HepG2 (cell line): ENCODE data around the gene ZNF223. TPM values are rescaled to one million over a fixed set of nuclear protein-coding genes. Genes with fewer than 3 reads are reported as not detected.
A peak's percentile ranks its signal among the peaks of the same experiment; 100 is the strongest.

ENCODE experiments used
- AGO1 ChIP-seq: fragments of 200-400 bp; formaldehyde crosslinking; IDR thresholded peaks from 2 replicates; pipeline ENCODE4 v1.6.1; 2017; ENCODE audit warnings: mild to moderate bottlenecking, low read depth, low read length, moderate library complexity; ENCODE audit not compliant: poor library complexity, severe bottlenecking
- CAMTA2 ChIP-seq: sonication (generic); formaldehyde crosslinking; IDR thresholded peaks from 2 replicates; pipeline ENCODE4 v1.4.0; 2020; ENCODE audit warnings: mild to moderate bottlenecking, missing genetic modification reagents, borderline replicate concordance
- DNMT1 ChIP-seq: sonication (generic); formaldehyde crosslinking; IDR thresholded peaks from 2 replicates; pipeline ENCODE4 v1.5.1; 2020; ENCODE audit warnings: mild to moderate bottlenecking, missing genetic modification reagents
- JARID2 ChIP-seq: sonication (generic); formaldehyde crosslinking; IDR thresholded peaks from 2 replicates; pipeline ENCODE4 v1.8.1; 2023; ENCODE audit warnings: missing genetic modification reagents, inconsistent platforms; ENCODE audit not compliant: insufficient replicate concordance
- KIAA2018 ChIP-seq: sonication (generic); formaldehyde crosslinking; IDR thresholded peaks from 2 replicates; pipeline ENCODE4 v1.5.0; 2020; ENCODE audit warnings: mild to moderate bottlenecking, missing genetic modification reagents, borderline replicate concordance
- MIER2 ChIP-seq: IDR thresholded peaks from 2 replicates; pipeline ENCODE4 v1.6.1; 2016; ENCODE audit warnings: missing biosample characterization, missing genetic modification reagents
- MNT ChIP-seq: fragments of 450-650 bp; IDR thresholded peaks from 2 replicates; pipeline ENCODE4 v1.6.1; 2016
- ZBTB21 ChIP-seq: sonication (generic); formaldehyde crosslinking; IDR thresholded peaks from 2 replicates; pipeline ENCODE4 v1.4.0; 2020; ENCODE audit warnings: missing genetic modification reagents
- ZBTB38 ChIP-seq: sonication (generic); formaldehyde crosslinking; IDR thresholded peaks from 2 replicates; pipeline ENCODE4 v1.5.1; 2020; ENCODE audit warnings: mild to moderate bottlenecking, missing genetic modification reagents
- ZBTB4 ChIP-seq: sonication (generic); formaldehyde crosslinking; IDR thresholded peaks from 2 replicates; pipeline ENCODE4 v1.4.0; 2020; ENCODE audit warnings: missing genetic modification reagents, mild to moderate bottlenecking, borderline replicate concordance
- ZNF136 ChIP-seq: sonication (generic); formaldehyde crosslinking; IDR thresholded peaks from 2 replicates; pipeline ENCODE4 v1.8.1; 2022; ENCODE audit warnings: low read depth, mild to moderate bottlenecking, moderate library complexity, missing genetic modification reagents
- ZNF550 ChIP-seq: sonication (generic); formaldehyde crosslinking; IDR thresholded peaks from 2 replicates; pipeline ENCODE4 v1.4.0; 2020; ENCODE audit warnings: mild to moderate bottlenecking, missing genetic modification reagents, borderline replicate concordance
- ZNF761 ChIP-seq: sonication (generic); formaldehyde crosslinking; conservative IDR thresholded peaks from 2 replicates; pipeline ENCODE4 v1.4.0; 2020; ENCODE audit warnings: mild to moderate bottlenecking, missing genetic modification reagents
- ZSCAN9 ChIP-seq: IDR thresholded peaks from 2 replicates; pipeline ENCODE4 v1.6.1; 2016; ENCODE audit warnings: borderline replicate concordance
- polyA plus RNA-seq, 8 experiments: library from polyadenylated mRNA; depleted of rRNA in 3 of 8; stranded (reverse) in 7 of 8; unstranded in 1 of 8; fragments of >200 nt; fragmentation: Illumina TruSeq in 4 of 8; extraction: Trizol in 4 of 8; gene quantifications; 2 replicates each; pipeline versions ENCODE4 v1.2.1 to v1.2.3, GENCODE V29; 2011 to 2016; ENCODE audit warnings: low read depth in 4 of 8, missing spikeins in 1 of 8, mixed read lengths in 1 of 8; ENCODE audit not compliant: insufficient read depth in 1 of 8
- total RNA-seq, 5 experiments: library from RNA; depleted of rRNA; stranded (reverse); fragments of >200 nt; fragmentation: Illumina TruSeq; extraction: Trizol; gene quantifications; 2 replicates each; pipeline ENCODE4 v1.2.3, GENCODE V29; 2016; ENCODE audit warnings: low read depth in 1 of 5
- TF ChIP-seq, protein P1 (sequence below): sonication (generic); formaldehyde crosslinking; IDR thresholded peaks from 2 replicates; pipeline ENCODE4 v1.4.0; 2020; ENCODE audit warnings: mild to moderate bottlenecking, missing genetic modification reagents

Gene ZNF223
- total and polyA plus RNA-seq, 2 of the 13 experiments (the other 11 are each of a cell fraction or from before 2014, with no cell fraction given), result 2.0 to 4.8 TPM

- no peak for TF ChIP-seq JARID2 (CRISPR knock-in tag)
- TF ChIP-seq, protein P1, sequence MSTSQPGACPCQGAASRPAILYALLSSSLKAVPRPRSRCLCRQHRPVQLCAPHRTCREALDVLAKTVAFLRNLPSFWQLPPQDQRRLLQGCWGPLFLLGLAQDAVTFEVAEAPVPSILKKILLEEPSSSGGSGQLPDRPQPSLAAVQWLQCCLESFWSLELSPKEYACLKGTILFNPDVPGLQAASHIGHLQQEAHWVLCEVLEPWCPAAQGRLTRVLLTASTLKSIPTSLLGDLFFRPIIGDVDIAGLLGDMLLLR, result no peak
- TF ChIP-seq CAMTA2 (CRISPR knock-in tag), result 0 out of 2 replicates have a peak, but pooled peaks have one; percentile 46
- TF ChIP-seq DNMT1 (CRISPR knock-in tag), result no peak
- TF ChIP-seq MIER2 (CRISPR knock-in tag), result 0 out of 2 replicates have a peak, but pooled peaks have one; percentile 48
- no peak for TF ChIP-seq MNT
- TF ChIP-seq ZNF136 (CRISPR knock-in tag), result 0 out of 2 replicates have a peak, but pooled peaks have one; percentile 36
- no peak for TF ChIP-seq KIAA2018 (CRISPR knock-in tag)
- 0 out of 2 replicates have a peak, but pooled peaks have one; percentile 35 for TF ChIP-seq ZNF761 (CRISPR knock-in tag)
- peak; percentile 86 for TF ChIP-seq ZSCAN9 (CRISPR knock-in tag)
- no peak; the same call in none of the 2 replicates for TF ChIP-seq ZBTB38 (CRISPR knock-in tag)
- no peak for TF ChIP-seq ZNF550 (CRISPR knock-in tag)
- TF ChIP-seq AGO1, result no peak
- TF ChIP-seq ZBTB21, result peak; percentile 91
- TF ChIP-seq ZBTB4 (CRISPR knock-in tag), result no peak
Observed at GRCh38 chr19:44071824-44072542, 20.1 kb downstream of the ZNF223 start, which contains the start of gene ZNF284 (continued).
